A673 (cell line): ENCODE data around the gene LETMD1. TPM values are rescaled to one million over a fixed set of nuclear protein-coding genes. Genes with fewer than 3 reads are reported as not detected.

ENCODE experiments used
- BruUV-seq: library from RNA; stranded (reverse); fragments of 400-500 nt; replicated peaks from 2 replicates; lab custom pipeline; 2021; lab: Mats Ljungman, UMichigan
- CTCF ChIA-PET: fragments of 300-600 bp; sonication (Branson Sonifier 250); formaldehyde crosslinking; loops from one replicate; lab custom pipeline; 2022; ENCODE audit warnings: antibody characterized with exemption; lab: Charles Lee
- POLR2A ChIA-PET: fragments of 300-600 bp; sonication (Branson Sonifier 250); formaldehyde crosslinking; loops from one replicate; lab custom pipeline; 2022; ENCODE audit warnings: antibody characterized with exemption; ENCODE audit not compliant: low non-redundant PET; lab: Charles Lee
- DNase-seq: peaks from one replicate; pipeline ENCODE4 v3.0.0-alpha.2; 2015; ENCODE audit warnings: low spot score
- H3K27ac ChIP-seq: fragments of 200-600 bp; sonication (generic); 2 replicates; pipeline ENCODE4 v1.5.1; 2016; ENCODE audit warnings: mixed run types, low read depth, mild to moderate bottlenecking, mixed read lengths, antibody characterized with exemption, low read length; ENCODE audit not compliant: poor library complexity, severe bottlenecking
- H3K27me3 ChIP-seq: fragments of 200-600 bp; sonication (generic); replicated peaks from 2 replicates; pipeline ENCODE4 v1.6.1; 2017; ENCODE audit warnings: mixed run types, low read depth, mild to moderate bottlenecking, mixed read lengths, antibody characterized with exemption, low read length; ENCODE audit not compliant: insufficient read depth, poor library complexity
- H3K36me3 ChIP-seq: fragments of 200-600 bp; sonication (generic); 2 replicates; pipeline ENCODE4 v1.6.1; 2016; ENCODE audit warnings: mixed run types, mild to moderate bottlenecking, mixed read lengths, antibody characterized with exemption, low read length; ENCODE audit not compliant: insufficient read depth, poor library complexity, severe bottlenecking
- H3K4me1 ChIP-seq: fragments of 200-600 bp; sonication (generic); 2 replicates; pipeline ENCODE4 v1.6.1; 2017; ENCODE audit warnings: mixed run types, mild to moderate bottlenecking, mixed read lengths, antibody characterized with exemption, low read length; ENCODE audit not compliant: insufficient read depth, poor library complexity, severe bottlenecking
- H3K4me3 ChIP-seq: fragments of 200-600 bp; sonication (generic); 2 replicates; pipeline ENCODE4 v1.5.1; 2016; ENCODE audit warnings: low read depth, mixed run types, mild to moderate bottlenecking, mixed read lengths, low read length; ENCODE audit not compliant: poor library complexity, severe bottlenecking
- H3K9me3 ChIP-seq: fragments of 200-600 bp; sonication (generic); 2 replicates; pipeline ENCODE4 v1.6.1; 2016; ENCODE audit warnings: mixed run types, low read depth, mild to moderate bottlenecking, mixed read lengths, antibody characterized with exemption, low read length; ENCODE audit not compliant: poor library complexity, severe bottlenecking
- CTCF ChIP-seq: fragments of 300-800, 200-600 bp; sonication (generic); conservative IDR thresholded peaks from 2 replicates; pipeline ENCODE4 v1.5.1; 2017; ENCODE audit warnings: low read depth, mild to moderate bottlenecking, antibody characterized with exemption, low read length, moderate library complexity, mixed read lengths
- EZH2 ChIP-seq: fragments of 200-600 bp; sonication (generic); IDR thresholded peaks from 2 replicates; pipeline ENCODE4 v1.6.1; 2017; ENCODE audit warnings: borderline replicate concordance, low read depth, mild to moderate bottlenecking, mixed read lengths, antibody characterized with exemption, low read length; ENCODE audit not compliant: poor library complexity, severe bottlenecking
- intact Hi-C: fragments of 100-400 bp; cut with micrococcal nuclease; formaldehyde crosslinking; loops from one replicate; pipeline ENCODE4 v1.10.0; 2022; ENCODE audit not compliant: unreplicated experiment
- total RNA-seq: library from RNA; stranded (reverse); gene quantifications from 2 replicates; pipeline ENCODE4 v1.2.3, GENCODE V29; 2021

The LETMD1 gene
- total RNA-seq, 1 experiment from 2014 or later, result 60.3 TPM

DNA sequence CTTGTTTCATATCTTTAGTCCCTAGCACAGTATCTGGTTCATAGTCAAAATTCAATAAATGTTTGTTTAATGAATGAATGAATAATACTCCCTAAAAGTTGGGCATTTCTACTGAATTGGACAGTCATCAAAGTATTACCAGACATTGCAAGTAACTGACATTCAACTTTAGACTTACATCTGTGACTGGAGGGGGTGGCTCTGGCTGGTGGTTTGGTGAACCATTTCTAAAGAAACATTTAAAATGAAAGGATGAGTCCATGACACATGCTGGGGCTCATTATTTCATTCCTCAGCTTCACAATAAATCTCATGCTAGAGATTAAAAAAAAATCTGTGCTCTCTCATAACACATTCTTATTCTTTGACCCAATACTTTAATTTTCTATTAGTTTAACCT lies 55.9 kb downstream of the LETMD1 start:
- Histone ChIP-seq H3K27me3 (no peaks in the 10 kb centered on the region), H3K27ac (no peak overlapping the region), H3K36me3 (peaks cover 71% of the 10 kb centered on the region), H3K4me3 (no peak overlapping the region), H3K9me3 (no peaks in the 10 kb centered on the region), H3K4me1 (no peaks in the 10 kb centered on the region)
- TF ChIP-seq CTCF, result no peak
- TF ChIP-seq EZH2, result no peak
- no TSS peak for BruUV-seq
- no peak for DNase-seq
- ChIA-PET CTCF (no interaction called here), POLR2A (no interaction called here)
- intact Hi-C loops, result no loop called here

DNA sequence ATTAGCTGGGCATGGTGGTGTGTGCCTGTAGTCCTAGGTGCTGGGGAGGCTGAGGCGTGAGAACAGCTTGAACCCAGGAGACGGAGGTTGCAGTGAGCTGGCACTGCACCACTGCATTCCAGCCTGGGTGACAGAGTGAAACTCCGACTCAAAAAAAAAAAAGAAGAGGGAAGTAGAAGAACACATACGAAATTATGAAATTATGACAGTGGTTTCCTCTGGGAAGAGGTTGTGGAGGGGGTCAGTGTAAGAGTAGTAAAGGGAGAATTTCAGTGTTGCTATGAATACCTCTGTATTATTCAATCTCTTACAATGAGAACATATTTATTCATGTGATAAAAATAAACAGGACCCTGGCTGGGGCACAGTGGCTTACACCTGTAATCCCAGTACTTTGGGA lies 60.0 kb downstream of the LETMD1 start:
- TF ChIP-seq EZH2 (no peak), CTCF (no peak)
- H3K4me3 ChIP-seq, result no peak overlapping the region
- ChIA-PET POLR2A (no interaction called here), CTCF (no interaction called here)
- H3K36me3 ChIP-seq, result peaks cover 65% of the 10 kb centered on the region
- no TSS peak for BruUV-seq
- H3K4me1 ChIP-seq, result no peaks in the 10 kb centered on the region
- H3K27ac ChIP-seq, result no peak overlapping the region
- H3K9me3 ChIP-seq, result no peaks in the 10 kb centered on the region
- H3K27me3 ChIP-seq, result no peaks in the 10 kb centered on the region
- DNase-seq, result no peak
- intact Hi-C loops, result no loop called here

Other genes starting within 250 kb of the LETMD1 start
- gene TMPRSS12, start 205.4 kb upstream of the LETMD1 start, total RNA-seq, result not detected in 2 replicates
- gene HIGD1C, start 95.8 kb upstream of the LETMD1 start, total RNA-seq, result not detected in 2 replicates
- 33.9 and 47.6 TPM in 2 replicates for gene SLC11A2, start 21.9 kb upstream of the LETMD1 start, total RNA-seq
- 38.8 and 41.5 TPM in 2 replicates for gene CSRNP2, start 35.3 kb downstream of the LETMD1 start, total RNA-seq
- 46.1 and 49.2 TPM in 2 replicates for gene TFCP2, start 124.8 kb downstream of the LETMD1 start, total RNA-seq
- 13.5 and 13.6 TPM in 2 replicates for gene POU6F1, start 169.7 kb downstream of the LETMD1 start, total RNA-seq
- gene DAZAP2, start 190.5 kb downstream of the LETMD1 start, total RNA-seq, result 125 and 138 TPM in 2 replicates
- 25.2 and 26.5 TPM in 2 replicates for gene SMAGP, start 222.1 kb downstream of the LETMD1 start, total RNA-seq